ENCODE results near the gene C1orf115.

C1orf115 gene

DNA sequence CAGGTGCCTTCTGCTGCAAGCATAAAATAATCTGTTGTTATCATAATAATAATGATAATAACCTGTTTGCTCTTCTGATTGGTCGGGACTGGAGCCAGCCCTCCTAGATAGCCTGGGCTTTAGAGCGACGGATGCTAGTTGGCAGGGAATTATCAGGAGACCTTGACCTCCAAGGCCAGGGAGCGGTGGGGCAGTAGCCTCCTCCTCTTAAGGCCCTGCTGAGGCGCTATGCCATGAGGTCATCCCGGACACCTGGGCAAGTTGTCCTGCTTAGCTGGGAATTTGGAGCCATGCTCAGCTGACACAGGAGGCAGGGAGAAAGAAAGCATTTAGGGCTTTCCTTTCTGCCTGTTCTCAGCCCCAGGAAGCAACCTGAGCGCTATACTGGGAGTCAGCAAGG lies 15.6 kb downstream of the C1orf115 start:
- H3K4me3 ChIP-seq (ENCODE audit: low read depth, low read length) = no peak overlapping the region
- TF ChIP-seq POLR2A (IDR thresholded peaks at IDR 0.05; ENCODE audit: extremely low read depth, insufficient read length) (no peak), MYC (IDR thresholded peaks at IDR 0.05; ENCODE audit: low read depth, low read length) (no peak), CTCF (IDR thresholded peaks at IDR 0.05; ENCODE audit: low read depth, low read length) (no peak)
- TF ChIP-seq, protein P1, sequence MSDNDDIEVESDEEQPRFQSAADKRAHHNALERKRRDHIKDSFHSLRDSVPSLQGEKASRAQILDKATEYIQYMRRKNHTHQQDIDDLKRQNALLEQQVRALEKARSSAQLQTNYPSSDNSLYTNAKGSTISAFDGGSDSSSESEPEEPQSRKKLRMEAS (IDR thresholded peaks at IDR 0.05; ENCODE audit: low read depth, low read length) = no peak
- no peak for DNase-seq (ENCODE audit: low read depth)

GRCh38 chr1:220706480-220706879 lies 16.3 kb downstream of the C1orf115 start:
- TF ChIP-seq CTCF (IDR thresholded peaks at IDR 0.05; ENCODE audit: low read depth, low read length) (no peak), POLR2A (IDR thresholded peaks at IDR 0.05; ENCODE audit: extremely low read depth, insufficient read length) (no peak), MYC (IDR thresholded peaks at IDR 0.05; ENCODE audit: low read depth, low read length) (no peak)
- DNase-seq (ENCODE audit: low read depth) = no peak
- no peak overlapping the region for H3K4me3 ChIP-seq (ENCODE audit: low read depth, low read length)

DNA sequence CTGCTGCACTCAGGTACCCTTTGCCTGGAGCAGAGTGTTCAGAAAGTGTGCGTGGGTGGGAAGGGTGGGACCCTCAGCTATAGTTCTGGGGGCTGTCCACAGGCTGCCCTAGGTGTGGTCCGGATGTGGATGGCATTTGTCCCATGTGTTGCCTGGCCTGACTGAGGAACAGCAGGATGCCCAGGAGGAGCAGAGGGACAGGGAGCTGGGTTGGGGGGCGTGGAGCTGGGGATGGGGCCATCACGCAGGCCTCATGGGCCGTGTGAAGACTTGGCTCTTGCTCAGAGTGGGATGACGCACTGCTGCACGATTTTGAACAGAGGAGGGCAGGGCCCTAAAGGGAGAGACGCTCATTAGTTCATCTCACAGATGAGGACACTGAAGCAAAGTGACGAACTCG lies 17.0 kb downstream of the C1orf115 start:
- DNase-seq (ENCODE audit: low read depth) = no peak
- H3K4me3 ChIP-seq (ENCODE audit: low read depth, low read length) = no peak overlapping the region
- TF ChIP-seq MYC (IDR thresholded peaks at IDR 0.05; ENCODE audit: low read depth, low read length) = no peak

DNA sequence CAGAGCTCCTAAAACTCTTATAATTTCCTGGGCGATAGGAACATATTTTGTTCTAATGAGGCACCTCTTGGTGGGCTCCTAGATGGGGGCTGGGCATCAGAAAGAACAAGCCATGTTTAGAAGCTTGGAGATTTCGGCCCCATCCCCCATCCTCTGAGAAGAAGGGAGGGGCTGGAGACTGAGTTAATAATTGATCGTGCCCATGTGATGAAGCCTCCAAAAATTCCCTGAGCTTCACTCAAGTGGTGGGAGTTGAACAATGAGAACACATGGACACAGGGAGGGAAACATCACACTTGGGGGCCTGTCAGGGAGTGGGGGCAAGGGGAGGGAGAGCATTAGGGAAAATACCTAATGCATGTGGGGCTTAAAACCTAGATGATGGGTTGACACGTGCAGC lies 18.1 kb downstream of the C1orf115 start:
- DNase-seq (ENCODE audit: low read depth) = no peak
- TF ChIP-seq MYC (IDR thresholded peaks at IDR 0.05; ENCODE audit: low read depth, low read length) (no peak), POLR2A (IDR thresholded peaks at IDR 0.05; ENCODE audit: extremely low read depth, insufficient read length) (no peak), CTCF (IDR thresholded peaks at IDR 0.05; ENCODE audit: low read depth, low read length) (no peak)
- TF ChIP-seq, protein P1 (IDR thresholded peaks at IDR 0.05; ENCODE audit: low read depth, low read length) = no peak
- H3K4me3 ChIP-seq (ENCODE audit: low read depth, low read length) = no peak overlapping the region

DNA sequence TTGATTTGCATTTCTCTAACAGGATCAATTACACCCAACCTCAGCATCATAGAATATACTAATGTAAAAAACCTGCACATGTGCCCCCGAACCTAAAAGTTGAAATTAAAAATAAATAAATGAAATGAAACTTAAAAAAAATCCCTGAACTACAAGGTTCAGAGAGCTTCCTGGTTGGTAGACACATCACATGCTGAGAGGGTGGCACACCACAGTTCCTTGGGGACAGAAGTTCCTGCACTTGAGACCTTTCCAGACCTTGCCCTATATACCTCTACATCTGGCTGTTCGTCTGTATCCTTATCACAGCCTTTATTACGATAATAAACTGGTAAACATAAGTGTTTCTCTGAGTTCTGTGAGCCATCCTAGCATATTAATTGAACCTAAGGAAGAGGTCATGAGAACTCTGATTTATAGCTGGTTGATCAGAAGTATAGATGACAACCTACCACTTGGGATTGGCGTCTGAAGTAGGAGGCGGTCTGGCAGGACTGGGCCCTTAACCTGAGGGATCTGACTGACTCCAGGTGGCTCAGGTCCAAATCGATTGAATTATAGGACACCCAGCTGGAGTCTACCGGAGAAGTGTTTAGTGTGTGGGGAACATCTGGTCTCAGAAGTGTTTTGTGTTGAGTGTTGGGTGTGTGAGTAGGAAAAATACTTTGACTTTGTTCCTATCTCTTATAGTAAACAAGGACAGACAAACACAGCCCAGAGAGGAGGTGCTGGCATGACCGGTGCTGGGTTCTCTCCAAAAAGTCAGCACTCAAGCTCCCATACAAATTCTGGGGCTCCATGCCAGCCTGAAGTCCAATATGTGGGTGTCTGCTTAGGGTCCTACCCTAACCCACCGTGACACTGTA lies 19.0 kb downstream of the C1orf115 start:
- no peak for DNase-seq (ENCODE audit: low read depth)
- no peak for TF ChIP-seq MYC (IDR thresholded peaks at IDR 0.05; ENCODE audit: low read depth, low read length)
- no peak for TF ChIP-seq POLR2A (IDR thresholded peaks at IDR 0.05; ENCODE audit: extremely low read depth, insufficient read length)
- H3K4me3 ChIP-seq (ENCODE audit: low read depth, low read length) = no peak overlapping the region

GRCh38 chr1:220710333-220710732 lies 20.2 kb downstream of the C1orf115 start:
- no peak overlapping the region for H3K4me3 ChIP-seq (ENCODE audit: low read depth, low read length)
- DNase-seq (ENCODE audit: low read depth) = no peak
- TF ChIP-seq, protein P1 (IDR thresholded peaks at IDR 0.05; ENCODE audit: low read depth, low read length) = no peak
- TF ChIP-seq MYC (IDR thresholded peaks at IDR 0.05; ENCODE audit: low read depth, low read length) (no peak), POLR2A (IDR thresholded peaks at IDR 0.05; ENCODE audit: extremely low read depth, insufficient read length) (no peak), CTCF (IDR thresholded peaks at IDR 0.05; ENCODE audit: low read depth, low read length) (no peak)

Data from NB4 (cell line).